Smooth muscle cell (in vitro differentiated cells): ENCODE measurements around the gene AGMO. TPM values are rescaled to one million over a fixed set of nuclear protein-coding genes. Genes with fewer than 3 reads are reported as not detected.

Experiments
- DNase-seq: peaks from one replicate; lab custom pipeline; 2025; ENCODE audit not compliant: unreplicated experiment; lab: John Stamatoyannopoulos, UW
- H2AFZ ChIP-seq: fragments of 200-600 bp; sonication (generic); 2 replicates; pipeline ENCODE4 v1.6.0; 2016; ENCODE audit warnings: antibody characterized with exemption, low read depth, mild to moderate bottlenecking
- H3F3A ChIP-seq: fragments of 200-600 bp; sonication (generic); 2 replicates; pipeline ENCODE4 v1.6.0; 2017; ENCODE audit warnings: antibody characterized with exemption, low read depth
- H3K27ac ChIP-seq: fragments of 200-600 bp; sonication (generic); 2 replicates; pipeline ENCODE4 v1.5.1; 2016; ENCODE audit warnings: low read depth, mild to moderate bottlenecking
- H3K27me3 ChIP-seq: fragments of 200-600 bp; sonication (generic); 2 replicates; pipeline ENCODE4 v1.6.1; 2016; ENCODE audit warnings: low read depth, mild to moderate bottlenecking
- H3K36me3 ChIP-seq: fragments of 200-600 bp; sonication (generic); 2 replicates; pipeline ENCODE4 v1.5.1; 2016; ENCODE audit warnings: low read depth
- H3K4me1 ChIP-seq: fragments of 200-600 bp; sonication (generic); 2 replicates; pipeline ENCODE4 v1.5.1; 2016; ENCODE audit warnings: low read depth
- H3K4me2 ChIP-seq: fragments of 200-600 bp; sonication (generic); 2 replicates; pipeline ENCODE4 v1.6.0; 2016; ENCODE audit warnings: mild to moderate bottlenecking
- H3K4me3 ChIP-seq: fragments of 200-600 bp; sonication (generic); 2 replicates; pipeline ENCODE4 v1.5.1; 2016; ENCODE audit warnings: mild to moderate bottlenecking
- H3K79me2 ChIP-seq: fragments of 200-600 bp; sonication (generic); 2 replicates; pipeline ENCODE4 v1.6.0; 2016; ENCODE audit warnings: low read depth, mild to moderate bottlenecking
- H3K9ac ChIP-seq: fragments of 200-600 bp; sonication (generic); 2 replicates; pipeline ENCODE4 v1.6.0; 2016; ENCODE audit warnings: low read depth
- H3K9me3 ChIP-seq: fragments of 200-600 bp; sonication (generic); replicated peaks from 2 replicates; pipeline ENCODE4 v1.5.1; 2016; ENCODE audit warnings: low read depth
- H4K20me1 ChIP-seq: fragments of 200-600 bp; sonication (generic); 2 replicates; pipeline ENCODE4 v1.6.0; 2016; ENCODE audit warnings: low read depth
- CTCF ChIP-seq: fragments of 200-600 bp; sonication (generic); IDR thresholded peaks from 2 replicates; pipeline ENCODE4 v1.5.1; 2017; ENCODE audit warnings: borderline replicate concordance, mild to moderate bottlenecking, antibody characterized with exemption; ENCODE audit not compliant: insufficient read depth, poor library complexity, severe bottlenecking
- WGBS: methylation state at CpG from one replicate; pipeline ENCODE4 v1.1.7; 2016; ENCODE audit warnings: low lambda C conversion rate; 5-methylcytosine and 5-hydroxymethylcytosine counted together
- polyA plus RNA-seq: library from polyadenylated mRNA; unstranded; fragments of >200 nt; fragmentation: Nextera tagmentation; extraction: Ambion mirVana; gene quantifications from 2 replicates; pipeline ENCODE4 v1.2.1, GENCODE V29; 2016
- total RNA-seq: library from RNA; depleted of rRNA; stranded (reverse); fragments of >200 nt; gene quantifications from 2 replicates; pipeline ENCODE4 v1.2.3, GENCODE V29; 2014

The AGMO gene
- total and polyA plus RNA-seq, 2 experiments from 2014 or later: 0.27 to 0.50 TPM

- Histone ChIP-seq H4K20me1 (no peaks in the 10 kb centered on the region), H3K27ac (peak overlapping the region; percentile 4), H3K4me2 (peak overlapping the region; percentile 48), H3K9me3 (no peaks in the 10 kb centered on the region), H3K4me3 (no peak overlapping the region), H2AFZ (peak overlapping the region; percentile 61), H3K27me3 (no peaks in the 10 kb centered on the region), H3K9ac (no peak overlapping the region), H3K4me1 (peaks cover 23% of the 10 kb centered on the region), H3F3A (no peaks in the 10 kb centered on the region), H3K79me2 (no peaks in the 10 kb centered on the region), H3K36me3 (no peaks in the 10 kb centered on the region)
- WGBS: 39% methylated on average over 4 of the region's 4 CpGs
- DNase-seq: no peak
- no peak for TF ChIP-seq CTCF
These were observed 5.3 kb downstream of the AGMO start for GRCh38 chr7:15556339-15557105.

GRCh38 chr7:15555381-15555859 is 6.4 kb downstream of the AGMO start:
- peaks cover 20% of the 10 kb centered on the region for H3K4me1 ChIP-seq
- H3K27me3 ChIP-seq: no peaks in the 10 kb centered on the region
- H3K9me3 ChIP-seq: no peaks in the 10 kb centered on the region
- no peaks in the 10 kb centered on the region for H4K20me1 ChIP-seq
- H3K79me2 ChIP-seq: no peaks in the 10 kb centered on the region
- DNase-seq: no peak
- no peak overlapping the region for H3K4me2 ChIP-seq
- no peaks in the 10 kb centered on the region for H3F3A ChIP-seq
- H3K36me3 ChIP-seq: no peaks in the 10 kb centered on the region
- H3K9ac ChIP-seq: no peak overlapping the region
- 88% methylated on average over 4 of the region's 4 CpGs for WGBS
- H3K27ac ChIP-seq: no peak overlapping the region
- no peak for TF ChIP-seq CTCF
- no peak overlapping the region for H2AFZ ChIP-seq
- H3K4me3 ChIP-seq: no peak overlapping the region

GRCh38 chr7:15554744-15555143 is 7.1 kb downstream of the AGMO start:
- peak overlapping the region; percentile 58 for H3K4me2 ChIP-seq
- WGBS: 79% methylated on average over 3 of the region's 3 CpGs

More at GRCh38 chr7:15554744-15555143, 7.1 kb downstream of the AGMO start:
- no peak for DNase-seq
- Histone ChIP-seq H3K36me3 (no peaks in the 10 kb centered on the region), H3K4me3 (no peak overlapping the region), H3K9ac (no peak overlapping the region), H3K4me1 (peaks cover 20% of the 10 kb centered on the region), H4K20me1 (no peaks in the 10 kb centered on the region), H3K27ac (peak overlapping the region; percentile 66), H3K79me2 (no peaks in the 10 kb centered on the region), H2AFZ (peak overlapping the region; percentile 43), H3F3A (no peaks in the 10 kb centered on the region), H3K27me3 (no peaks in the 10 kb centered on the region), H3K9me3 (no peaks in the 10 kb centered on the region)
- TF ChIP-seq CTCF: no peak
